ENCODE data around the gene CPZ. TPM values are rescaled to one million over a fixed set of nuclear protein-coding genes. Genes with fewer than 3 reads are reported as not detected.

Gene CPZ
- total RNA-seq, 1 experiment from 2014 or later = 9.1 TPM

DNA sequence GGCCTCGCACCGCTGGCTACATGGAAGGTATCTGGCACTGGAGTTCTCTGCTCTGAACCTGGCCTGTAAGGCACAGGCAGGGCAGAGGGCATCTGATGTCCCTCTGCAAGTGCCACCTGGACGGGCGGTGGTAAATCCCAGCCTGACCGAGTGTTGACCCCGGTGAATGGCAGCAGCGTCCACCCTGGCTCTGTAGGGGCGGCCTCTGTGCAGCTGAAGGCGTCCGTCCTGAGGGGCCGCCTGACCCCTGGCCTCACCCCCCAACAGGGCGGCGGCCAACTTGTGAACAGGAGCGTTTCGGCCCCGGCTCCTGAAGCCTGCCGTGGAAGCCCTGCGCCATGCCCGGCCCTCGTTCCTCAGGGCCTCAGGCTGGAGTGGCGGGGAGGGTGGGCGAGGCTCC, 51.4 kb downstream of the CPZ start:
- no peak overlapping the region for H3K4me3 ChIP-seq
- H3K36me3 ChIP-seq (ENCODE audit: low read depth) = no peaks in the 10 kb centered on the region
- intact Hi-C loops (cut with micrococcal nuclease; ENCODE audit: unreplicated experiment) = no loop called here
- H2AFZ ChIP-seq = no peak overlapping the region
- no peaks in the 10 kb centered on the region for H3K9me2 ChIP-seq (ENCODE audit: insufficient read depth)
- no TSS peak for BruUV-seq (replicated peaks)
- ChIA-PET CTCF (no interaction called here), POLR2A (ENCODE audit: unreplicated experiment) (interaction anchor here (0.5 kb wide), 1 partner anchor 175 kb away, joined by 5 read pairs; no protein-coding TSS in a partner anchor)
- no peaks in the 10 kb centered on the region for H3K9me3 ChIP-seq (ENCODE audit: insufficient read depth, low read depth)
- no peaks in the 10 kb centered on the region for H3K79me2 ChIP-seq (ENCODE audit: low read depth)
- H3K4me2 ChIP-seq = no peak overlapping the region
- DNase-seq = no peak
- no peak overlapping the region for H3K27ac ChIP-seq
- no peak for TF ChIP-seq EZH2 (IDR thresholded peaks at IDR 0.05; ENCODE audit: low read depth)
- no peak for TF ChIP-seq CTCF (conservative IDR thresholded peaks at IDR 0.05)
- peaks cover 22% of the 10 kb centered on the region for H3K27me3 ChIP-seq (ENCODE audit: insufficient read depth, low read depth)
- no peaks in the 10 kb centered on the region for H4K20me1 ChIP-seq (ENCODE audit: insufficient read depth)
- no peaks in the 10 kb centered on the region for H3F3A ChIP-seq (ENCODE audit: insufficient read depth, low read depth)
- peaks cover 12% of the 10 kb centered on the region; the same call in 1 of the 2 replicates for H3K4me1 ChIP-seq (replicated peaks; ENCODE audit: insufficient read depth)

GRCh38 chr4:8644461-8644891, 51.9 kb downstream of the CPZ start:
- no TSS peak for BruUV-seq (replicated peaks)
- H3K4me2 ChIP-seq = no peak overlapping the region
- H3K9me2 ChIP-seq (ENCODE audit: insufficient read depth) = no peaks in the 10 kb centered on the region
- no peaks in the 10 kb centered on the region for H3K36me3 ChIP-seq (ENCODE audit: low read depth)
- POLR2A ChIA-PET (ENCODE audit: unreplicated experiment) = no interaction called here
- H3K4me1 ChIP-seq (replicated peaks; ENCODE audit: insufficient read depth) = peaks cover 12% of the 10 kb centered on the region; the same call in 1 of the 2 replicates
- no peaks in the 10 kb centered on the region for H3K9me3 ChIP-seq (ENCODE audit: insufficient read depth, low read depth)
- CTCF ChIA-PET = no interaction called here
- no peak overlapping the region for H3K27ac ChIP-seq
- no peaks in the 10 kb centered on the region for H3K79me2 ChIP-seq (ENCODE audit: low read depth)
- H4K20me1 ChIP-seq (ENCODE audit: insufficient read depth) = no peaks in the 10 kb centered on the region
- H2AFZ ChIP-seq = no peak overlapping the region
- intact Hi-C loops (cut with micrococcal nuclease; ENCODE audit: unreplicated experiment) = no loop called here
- no peak for TF ChIP-seq CTCF (conservative IDR thresholded peaks at IDR 0.05)
- TF ChIP-seq EZH2 (IDR thresholded peaks at IDR 0.05; ENCODE audit: low read depth) = no peak
- no peak overlapping the region for H3K4me3 ChIP-seq
- DNase-seq = no peak
- H3K27me3 ChIP-seq (ENCODE audit: insufficient read depth, low read depth) = peaks cover 25% of the 10 kb centered on the region
- H3F3A ChIP-seq (ENCODE audit: insufficient read depth, low read depth) = no peaks in the 10 kb centered on the region

DNA sequence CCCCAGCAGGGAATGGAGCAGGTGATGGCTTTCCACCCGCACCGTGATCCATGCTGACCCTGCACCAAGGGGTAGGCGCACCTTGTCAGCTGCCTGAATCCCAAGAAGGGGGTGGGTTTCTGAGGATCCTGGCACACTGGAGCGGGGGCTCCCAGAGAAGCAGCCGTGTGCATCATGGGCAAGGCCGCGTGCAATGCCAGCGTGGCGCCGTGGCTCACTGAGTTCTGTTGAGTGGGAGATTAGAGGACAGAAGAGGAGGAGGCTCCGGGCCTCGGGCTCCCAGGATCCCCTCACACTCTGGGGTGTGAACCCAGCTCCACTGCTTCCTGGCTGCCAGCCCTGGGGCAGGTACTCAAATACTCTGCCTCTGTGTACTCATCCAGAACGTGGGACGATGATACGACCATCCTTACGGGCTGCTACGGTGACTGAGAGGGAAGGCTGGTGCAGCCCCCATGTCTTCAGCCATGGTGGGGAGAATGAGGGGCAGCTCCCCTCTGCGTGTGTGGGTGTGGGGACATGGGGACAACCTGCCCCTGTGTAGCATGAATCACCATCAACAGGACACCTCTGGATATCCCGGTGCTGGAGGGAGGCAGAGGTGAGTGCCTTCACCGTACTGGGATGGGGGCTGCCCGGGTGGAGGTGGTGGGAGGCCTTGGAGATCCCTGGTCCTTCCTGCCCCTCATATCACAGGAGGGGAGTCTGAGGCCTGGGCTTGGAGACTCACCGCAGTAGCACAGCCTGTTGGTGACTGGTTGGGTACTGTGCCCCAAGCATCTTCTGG, 52.6 kb downstream of the CPZ start:
- Histone ChIP-seq H3K4me2 (no peak overlapping the region), H3K9me2 (ENCODE audit: insufficient read depth) (no peaks in the 10 kb centered on the region), H3K4me1 (replicated peaks; ENCODE audit: insufficient read depth) (peaks cover 12% of the 10 kb centered on the region; the same call in 1 of the 2 replicates), H3F3A (ENCODE audit: insufficient read depth, low read depth) (no peaks in the 10 kb centered on the region), H3K27ac (no peak overlapping the region), H3K4me3 (no peak overlapping the region), H4K20me1 (ENCODE audit: insufficient read depth) (no peaks in the 10 kb centered on the region), H2AFZ (no peak overlapping the region), H3K79me2 (ENCODE audit: low read depth) (no peaks in the 10 kb centered on the region), H3K36me3 (ENCODE audit: low read depth) (no peaks in the 10 kb centered on the region), H3K9me3 (ENCODE audit: insufficient read depth, low read depth) (no peaks in the 10 kb centered on the region), H3K27me3 (ENCODE audit: insufficient read depth, low read depth) (peaks cover 30% of the 10 kb centered on the region)
- ChIA-PET CTCF (no interaction called here), POLR2A (ENCODE audit: unreplicated experiment) (no interaction called here)
- TF ChIP-seq EZH2 (IDR thresholded peaks at IDR 0.05; ENCODE audit: low read depth) (no peak), CTCF (conservative IDR thresholded peaks at IDR 0.05) (no peak)
- intact Hi-C loops (cut with micrococcal nuclease; ENCODE audit: unreplicated experiment) = no loop called here
- DNase-seq = no peak
- BruUV-seq (replicated peaks) = no TSS peak
